ENCODE data around the gene AOAH.

Gene AOAH

GRCh38 chr7:36602511-36602910, 121.8 kb downstream of the AOAH start:
- DNase-seq (ENCODE audit: low read depth in 2 of 2), result no peak

GRCh38 chr7:36601601-36602000, 122.7 kb downstream of the AOAH start:
- no peak for DNase-seq (ENCODE audit: low read depth in 2 of 2)

DNA sequence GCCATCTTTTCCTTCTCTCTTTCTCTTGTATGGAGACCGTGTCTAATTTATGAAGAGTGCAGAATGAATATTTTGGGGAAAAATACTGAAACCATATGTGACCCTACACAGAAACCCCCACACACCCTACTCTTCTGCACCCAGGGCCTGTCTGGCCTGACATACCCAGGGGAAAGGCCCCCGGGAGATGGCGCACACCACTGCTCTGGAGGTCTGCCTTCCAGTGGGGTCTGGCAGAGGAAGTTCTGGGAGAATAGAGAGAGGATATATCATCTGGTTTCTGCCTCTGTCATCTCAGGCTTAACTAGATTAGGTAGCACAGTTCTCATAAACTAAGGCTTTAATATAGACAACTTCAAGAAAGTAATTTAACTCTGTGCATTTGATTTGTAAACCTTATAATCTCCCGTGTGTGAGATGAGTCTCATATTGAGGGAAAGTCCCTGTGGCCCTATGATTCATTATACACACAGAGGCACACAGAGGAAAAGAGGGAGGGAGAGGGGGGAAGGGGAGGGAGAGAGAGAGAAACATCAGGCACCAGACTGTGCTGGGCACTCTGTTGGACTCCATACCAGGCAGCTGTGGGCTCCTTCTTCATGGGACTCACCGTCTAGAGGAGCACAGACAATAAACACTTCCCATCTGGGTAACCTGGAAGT, 123.3 kb downstream of the AOAH start:
- no peak for DNase-seq (ENCODE audit: low read depth in 2 of 2)

- DNase-seq (ENCODE audit: low read depth in 2 of 2), result no peak
Observed at GRCh38 chr7:36600314-36600682, 124.0 kb downstream of the AOAH start.

DNA sequence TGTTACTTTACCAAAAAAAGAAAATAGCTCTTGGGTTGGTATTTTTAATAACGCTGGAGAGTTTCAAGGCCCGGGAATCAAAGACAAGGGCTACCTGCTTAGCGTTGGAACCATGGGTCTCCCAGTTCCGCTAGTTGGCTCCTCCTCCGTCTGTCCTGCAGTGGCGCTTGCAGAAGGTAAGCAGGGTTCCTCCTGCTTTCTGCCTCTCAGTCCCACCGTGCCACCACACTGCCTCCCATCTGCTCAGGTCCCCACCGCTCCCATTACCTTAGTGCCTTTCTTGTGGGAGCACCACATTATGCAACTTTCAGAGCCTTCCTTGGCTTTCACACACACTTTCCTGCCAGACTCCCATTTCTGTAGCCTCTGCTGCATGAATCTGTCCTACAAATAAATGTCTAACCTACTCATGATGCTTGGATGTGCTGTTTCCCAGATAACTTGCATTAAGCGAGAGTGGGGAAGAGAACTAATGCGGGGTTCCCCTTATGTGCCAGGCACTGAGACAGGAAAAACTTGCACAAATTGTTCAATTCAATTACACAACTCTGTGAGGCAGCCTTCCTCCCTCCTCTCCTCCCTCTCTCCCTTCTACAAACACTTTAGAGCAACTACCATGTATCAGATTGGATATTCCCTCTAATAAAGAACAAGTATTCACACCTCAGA, 124.5 kb downstream of the AOAH start:
- DNase-seq (ENCODE audit: low read depth in 2 of 2), result no peak

- no peak for DNase-seq (ENCODE audit: low read depth in 2 of 2)
Observed at GRCh38 chr7:36598054-36598674, 126.1 kb downstream of the AOAH start.

GRCh38 chr7:36597090-36597773, 127.1 kb downstream of the AOAH start:
- no peak for DNase-seq (ENCODE audit: low read depth in 2 of 2)

GRCh38 chr7:36594445-36594844, 129.8 kb downstream of the AOAH start:
- no peak for DNase-seq (ENCODE audit: low read depth in 2 of 2)

DNA sequence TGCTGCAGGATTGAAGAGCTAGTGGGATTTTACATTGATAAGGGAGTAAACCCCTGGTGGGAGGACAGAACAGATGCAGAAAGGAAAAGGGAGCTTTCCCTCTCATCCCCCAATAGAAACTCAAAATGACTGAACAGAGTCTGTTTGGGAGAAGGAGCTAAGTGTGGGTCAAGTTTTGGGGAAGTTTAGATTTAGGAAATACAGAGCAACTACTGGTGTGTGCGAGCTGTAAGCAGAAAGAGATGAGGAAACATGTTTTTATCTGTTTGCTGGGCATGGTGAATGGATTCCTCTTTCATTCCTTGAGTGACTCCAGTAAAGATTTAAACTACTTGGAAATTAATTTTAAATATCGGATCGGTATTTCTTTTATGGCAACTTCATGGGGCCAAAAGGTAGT, 132.7 kb downstream of the AOAH start:
- DNase-seq (ENCODE audit: low read depth in 2 of 2), result no peak

- DNase-seq (ENCODE audit: low read depth in 2 of 2), result no peak
Observed at GRCh38 chr7:36589391-36589790, 134.9 kb downstream of the AOAH start.

- DNase-seq (ENCODE audit: low read depth in 2 of 2), result no peak
Observed at GRCh38 chr7:36583318-36583717, 141.0 kb downstream of the AOAH start.

DNA sequence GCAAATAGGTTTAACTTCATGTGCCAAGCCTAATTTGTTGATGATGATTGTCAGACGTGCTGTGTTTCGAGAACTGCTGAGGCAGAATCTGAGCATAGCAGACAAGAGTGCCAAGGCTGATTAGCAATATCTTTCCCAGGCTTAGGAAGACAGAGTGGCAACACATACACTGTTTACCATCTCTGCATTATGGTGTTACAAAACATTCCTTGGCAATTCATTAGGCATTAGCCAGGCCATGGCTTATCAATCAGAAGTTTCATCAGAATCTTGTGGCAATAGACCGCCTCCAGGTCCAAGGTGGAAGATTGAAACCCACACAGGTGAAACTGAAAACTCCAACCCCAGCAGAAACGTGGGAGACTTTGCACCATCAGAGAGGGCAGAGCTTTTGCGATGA, 148.5 kb downstream of the AOAH start:
- DNase-seq (ENCODE audit: low read depth in 2 of 2), result no peak

GRCh38 chr7:36573066-36573465, 151.2 kb downstream of the AOAH start:
- no peak for DNase-seq (ENCODE audit: low read depth in 2 of 2)

- DNase-seq (ENCODE audit: low read depth in 2 of 2), result no peak
Observed at GRCh38 chr7:36571190-36571560, 153.1 kb downstream of the AOAH start.

- no peak for DNase-seq (ENCODE audit: low read depth in 2 of 2)
Observed at GRCh38 chr7:36570528-36571189, 153.6 kb downstream of the AOAH start.

GRCh38 chr7:36568452-36568849, 155.8 kb downstream of the AOAH start:
- no peak for DNase-seq (ENCODE audit: low read depth in 2 of 2)

GRCh38 chr7:36567699-36568451, 156.4 kb downstream of the AOAH start:
- no peak for DNase-seq (ENCODE audit: low read depth in 2 of 2)

DNA sequence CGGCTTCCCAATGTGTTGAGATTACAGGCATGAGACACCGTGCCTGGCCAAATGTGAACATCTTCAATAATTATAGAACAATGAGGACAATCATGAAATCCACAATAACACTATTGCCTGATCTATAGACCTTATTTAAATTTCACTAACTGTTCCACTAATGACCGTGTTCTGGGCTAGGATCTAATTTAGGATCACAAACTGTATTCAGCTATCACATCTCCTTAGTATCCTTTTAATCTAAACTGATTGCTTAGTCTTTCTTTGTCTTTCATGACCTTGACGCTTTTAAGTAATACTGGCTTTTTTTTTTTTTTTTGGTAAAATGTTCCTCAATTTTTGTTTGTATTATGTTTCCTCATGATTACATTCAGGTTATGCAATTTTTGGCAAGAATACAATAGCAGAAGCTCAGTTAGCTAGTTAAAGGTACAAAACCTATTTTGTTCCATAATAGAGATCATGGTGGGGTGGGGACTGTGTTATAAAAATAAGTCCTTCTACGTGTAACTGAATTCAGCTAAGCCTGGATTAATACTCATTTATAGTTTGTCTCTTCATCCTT, 158.4 kb downstream of the AOAH start:
- no peak for DNase-seq (ENCODE audit: low read depth in 2 of 2)

GRCh38 chr7:36564489-36564888, 159.8 kb downstream of the AOAH start:
- no peak for DNase-seq (ENCODE audit: low read depth in 2 of 2)

- DNase-seq (ENCODE audit: low read depth in 2 of 2), result no peak
Observed at GRCh38 chr7:36563706-36564327, 160.5 kb downstream of the AOAH start.

GRCh38 chr7:36562121-36562520, 162.2 kb downstream of the AOAH start:
- no peak for DNase-seq (ENCODE audit: low read depth in 2 of 2)
